ENCODE data around the gene LRSAM1.
"Not testable (repeated sequence)": the region's sequence is repeated elsewhere in the genome, so short reads cannot be mapped to it uniquely, and the experiment has no call there.

Gene LRSAM1

DNA sequence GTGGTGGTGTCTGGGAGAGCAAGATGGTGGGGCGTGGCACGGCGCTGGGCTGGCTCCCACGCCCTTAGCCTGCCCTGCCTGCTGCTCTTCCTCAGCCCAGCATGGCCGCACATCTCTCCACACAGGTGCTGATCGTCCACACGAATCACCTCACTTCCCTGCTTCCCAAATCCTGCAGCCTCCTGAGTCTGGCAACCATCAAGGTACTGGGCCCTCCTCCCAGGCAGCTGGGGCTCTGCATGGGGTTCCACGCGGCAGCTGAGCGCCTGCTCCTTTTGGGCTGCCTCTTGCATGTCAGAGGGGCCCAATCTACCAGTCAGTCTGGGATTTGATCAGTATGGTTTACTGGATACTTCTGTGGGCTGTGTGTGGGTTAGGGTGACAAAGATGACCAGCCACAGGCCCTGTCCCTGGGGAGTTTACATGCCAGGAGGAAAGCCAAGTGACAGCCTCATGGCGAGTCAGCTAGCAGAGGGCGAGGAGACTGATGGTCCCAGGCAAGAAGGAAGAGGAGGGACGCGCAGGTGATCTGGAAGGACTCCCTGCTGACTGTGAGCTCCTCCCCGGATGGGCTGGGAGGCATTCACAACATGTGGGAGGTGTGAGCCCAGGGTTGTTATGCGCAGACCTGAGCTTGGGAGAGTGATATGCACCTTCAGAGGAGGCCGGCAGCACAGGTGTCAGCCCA, 6.0 kb downstream of the LRSAM1 start:
- no peak for DNase-seq (ENCODE audit: low read depth, low spot score)

DNA sequence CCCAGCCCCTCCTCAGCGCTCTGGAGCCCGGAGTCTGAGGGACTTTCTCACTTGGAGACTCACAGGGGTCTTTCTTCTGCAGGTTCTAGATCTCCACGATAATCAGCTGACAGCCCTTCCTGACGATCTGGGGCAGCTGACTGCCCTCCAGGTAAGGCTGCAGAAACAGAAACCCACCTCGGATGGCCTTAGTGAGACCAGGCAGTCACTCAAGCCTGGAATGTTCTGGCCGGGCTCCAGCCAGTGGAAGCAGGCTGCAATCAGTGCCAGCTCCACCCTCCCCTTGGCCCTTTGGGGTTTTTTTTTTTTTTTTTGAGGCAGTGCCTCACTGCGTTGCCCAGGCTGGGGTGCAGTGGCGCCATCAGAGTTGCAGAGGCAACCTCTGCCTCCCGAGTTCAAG, 7.6 kb downstream of the LRSAM1 start:
- no peak for DNase-seq (ENCODE audit: low read depth, low spot score)

DNA sequence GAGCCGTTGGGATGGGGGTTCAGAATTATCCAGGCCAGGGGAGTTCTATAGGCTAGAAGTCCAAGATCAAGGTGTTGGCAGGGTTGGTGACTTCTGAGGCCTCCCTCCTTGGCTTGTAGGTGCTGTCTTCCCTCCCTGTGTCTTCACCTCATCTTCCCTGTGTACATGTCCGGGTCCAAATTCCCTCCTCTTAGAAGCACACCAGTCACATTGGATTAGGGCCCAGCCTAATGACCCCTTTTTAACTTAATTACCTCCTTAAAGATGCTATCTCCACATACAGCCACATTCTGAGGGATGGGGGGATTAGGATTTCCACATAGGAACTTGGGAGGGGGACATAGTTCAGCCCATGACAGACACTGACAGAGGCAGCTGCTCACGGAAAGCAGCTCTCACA, 12.1 kb downstream of the LRSAM1 start:
- DNase-seq (ENCODE audit: low read depth, low spot score), result no peak

DNA sequence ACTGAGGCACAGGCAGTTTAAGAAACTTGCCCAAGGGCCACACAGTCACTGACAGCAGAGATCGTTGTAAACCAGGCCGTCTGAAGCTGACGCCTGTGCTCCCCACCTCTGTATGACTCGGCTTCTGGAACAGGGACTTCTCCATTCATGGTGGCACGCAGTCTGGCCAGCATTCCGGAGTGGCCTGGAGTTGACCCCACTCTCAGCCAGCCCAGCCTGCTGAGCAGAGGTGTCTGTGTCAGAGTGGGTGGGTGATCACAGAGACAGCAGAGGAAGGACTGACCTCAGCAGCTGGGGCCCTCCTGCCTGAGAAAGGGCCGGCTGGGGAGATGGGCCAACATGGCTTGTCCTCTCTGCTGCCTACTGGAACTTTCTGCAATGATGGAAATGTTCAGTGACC, 12.6 kb downstream of the LRSAM1 start:
- no peak for DNase-seq (ENCODE audit: low read depth, low spot score)

DNA sequence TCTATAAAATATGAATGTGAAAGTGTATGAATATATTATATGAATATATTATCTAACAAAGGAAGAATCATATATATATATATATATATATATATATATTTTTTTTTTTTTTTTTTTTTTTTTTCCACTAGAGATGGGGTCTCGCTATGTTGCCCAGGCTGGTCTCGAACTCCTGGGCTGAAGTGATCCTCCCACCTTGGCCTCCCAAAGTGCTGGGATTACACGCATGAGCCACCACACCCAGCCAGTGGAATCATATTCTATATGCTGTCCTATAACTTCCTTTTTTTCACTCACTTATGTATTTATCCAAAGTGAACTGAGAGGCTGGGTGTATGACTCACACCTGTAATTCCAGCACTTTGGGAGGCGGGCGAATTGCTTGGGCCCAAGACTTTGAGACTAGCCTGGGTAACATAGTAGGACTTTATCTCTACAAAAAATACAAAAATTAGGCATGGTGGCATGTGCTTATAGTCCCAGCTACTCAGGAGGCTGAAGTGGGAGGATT, 15.2 kb downstream of the LRSAM1 start:
- DNase-seq (ENCODE audit: low read depth, low spot score), result not testable (repeated sequence)

DNA sequence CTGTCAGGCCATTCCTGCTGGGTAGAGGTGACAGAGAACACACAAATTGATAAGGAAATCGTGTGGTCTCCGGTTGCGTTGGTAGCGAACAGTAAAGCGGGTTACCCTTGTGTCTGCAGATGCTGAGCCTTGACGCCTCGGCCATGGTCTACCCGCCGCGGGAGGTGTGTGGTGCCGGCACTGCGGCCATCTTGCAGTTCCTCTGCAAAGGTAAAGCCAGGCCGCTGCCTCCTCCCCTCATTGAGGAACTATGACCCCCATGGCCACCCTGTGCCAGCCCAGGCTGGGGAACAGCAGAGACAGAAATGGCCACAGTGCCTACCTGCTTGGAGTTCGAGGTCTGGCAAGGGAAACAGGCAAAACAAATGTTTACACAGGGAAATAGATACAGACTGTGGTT, 16.3 kb downstream of the LRSAM1 start:
- no peak for DNase-seq (ENCODE audit: low read depth, low spot score)

DNA sequence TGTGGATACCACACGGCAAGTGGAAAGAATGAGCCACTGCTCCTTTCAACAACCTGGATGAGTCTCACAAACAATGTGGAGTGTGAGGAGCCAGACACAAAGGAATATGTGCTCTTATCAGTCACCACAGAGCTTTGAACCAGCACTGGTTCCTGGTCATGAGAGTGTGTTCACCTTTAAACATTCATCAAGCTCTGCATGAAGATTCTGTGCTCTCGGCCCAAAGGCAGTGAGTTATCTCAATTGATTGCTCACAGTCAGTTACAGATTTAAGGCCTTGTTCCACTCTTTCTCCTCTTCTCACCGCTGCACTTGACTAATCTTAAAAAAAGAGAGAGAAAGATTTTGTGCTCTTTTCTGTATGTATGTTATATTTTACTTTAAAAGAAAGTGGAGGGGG, 19.4 kb downstream of the LRSAM1 start:
- no peak for DNase-seq (ENCODE audit: low read depth, low spot score)

DNA sequence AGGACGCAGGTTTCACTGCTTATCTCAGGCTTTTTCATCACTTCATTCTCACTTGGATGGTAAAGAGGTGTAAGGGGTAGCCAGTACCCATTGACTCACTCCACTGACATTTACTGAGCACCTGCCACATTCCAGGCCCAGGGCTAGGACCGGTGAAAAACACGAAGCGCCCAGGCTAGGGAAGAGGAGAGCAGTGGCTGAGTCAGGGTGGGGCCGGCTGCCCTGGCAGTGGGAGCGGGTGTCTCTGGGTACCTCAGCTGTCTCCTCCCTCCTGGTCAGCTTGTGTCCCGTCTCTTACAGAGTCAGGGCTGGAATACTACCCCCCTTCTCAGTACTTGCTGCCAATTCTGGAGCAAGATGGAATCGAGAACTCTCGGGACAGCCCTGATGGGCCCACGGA, 22.2 kb downstream of the LRSAM1 start:
- no peak for DNase-seq (ENCODE audit: low read depth, low spot score)

DNA sequence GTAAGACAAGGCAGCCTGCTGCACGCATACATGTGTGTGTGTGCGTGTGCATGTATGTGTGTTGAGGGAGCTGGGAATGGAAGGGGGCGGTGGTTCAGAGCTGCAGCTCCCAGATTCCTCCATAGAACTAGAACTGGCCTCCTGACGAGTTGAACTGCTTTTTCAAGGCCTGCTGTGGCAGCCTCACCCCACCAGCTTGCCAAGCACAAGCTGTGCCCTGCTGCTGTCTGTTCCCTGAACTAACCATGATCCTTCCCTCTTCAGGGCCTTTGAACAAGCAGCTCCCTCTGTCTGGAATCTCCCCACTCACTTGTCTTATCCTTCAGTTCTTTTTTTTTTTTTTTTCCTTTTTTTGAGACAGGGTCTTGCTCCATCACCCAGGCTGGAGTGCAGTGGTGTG, 22.6 kb downstream of the LRSAM1 start:
- no peak for DNase-seq (ENCODE audit: low read depth, low spot score)

DNA sequence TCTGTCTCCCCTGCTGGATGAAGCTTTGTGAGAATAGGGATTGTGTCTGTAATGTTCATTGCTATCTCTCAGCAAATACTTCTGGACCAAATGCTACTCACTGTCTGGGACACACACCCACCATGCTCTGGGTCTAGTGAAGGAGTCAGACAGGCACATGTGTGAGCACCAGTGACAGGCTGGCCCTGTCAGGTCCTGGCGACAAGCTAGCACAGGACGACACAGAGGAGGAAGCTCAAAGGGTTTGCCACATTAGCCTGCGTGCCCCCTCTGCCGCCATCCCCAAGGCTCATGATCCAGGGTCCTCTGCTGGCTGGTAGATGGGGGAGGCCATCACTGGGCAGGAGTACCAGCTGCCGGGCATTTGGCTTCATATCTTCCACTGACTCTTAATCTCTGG, 23.3 kb downstream of the LRSAM1 start:
- DNase-seq (ENCODE audit: low read depth, low spot score), result no peak

DNA sequence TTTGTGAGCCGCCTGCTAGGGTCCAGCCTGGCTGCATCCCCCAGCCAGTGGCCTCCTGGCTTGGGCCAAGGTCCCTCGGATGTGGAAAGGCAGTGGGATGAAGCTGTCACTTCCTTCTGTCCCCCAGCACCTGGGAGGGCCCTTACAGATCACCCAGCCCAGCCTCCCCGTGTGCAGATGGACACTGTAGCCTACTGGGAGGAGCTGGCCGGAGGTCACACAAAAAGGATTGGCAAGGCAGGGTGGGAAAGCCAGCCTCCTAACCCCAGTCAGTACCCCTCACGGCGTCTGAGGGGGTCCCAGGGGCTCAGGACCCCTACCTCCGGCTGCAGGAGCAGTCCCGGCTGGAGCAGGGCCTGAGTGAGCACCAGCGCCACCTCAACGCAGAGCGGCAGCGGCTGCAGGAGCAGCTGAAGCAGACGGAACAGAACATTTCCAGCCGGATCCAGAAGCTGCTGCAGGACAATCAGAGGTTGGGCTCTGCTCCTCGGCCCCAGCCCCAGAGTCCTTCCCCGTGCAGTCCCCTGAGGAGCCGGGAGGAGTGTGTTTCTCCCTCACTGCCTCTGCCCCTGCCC, 28.3 kb downstream of the LRSAM1 start:
- no peak for DNase-seq (ENCODE audit: low read depth, low spot score)

DNA sequence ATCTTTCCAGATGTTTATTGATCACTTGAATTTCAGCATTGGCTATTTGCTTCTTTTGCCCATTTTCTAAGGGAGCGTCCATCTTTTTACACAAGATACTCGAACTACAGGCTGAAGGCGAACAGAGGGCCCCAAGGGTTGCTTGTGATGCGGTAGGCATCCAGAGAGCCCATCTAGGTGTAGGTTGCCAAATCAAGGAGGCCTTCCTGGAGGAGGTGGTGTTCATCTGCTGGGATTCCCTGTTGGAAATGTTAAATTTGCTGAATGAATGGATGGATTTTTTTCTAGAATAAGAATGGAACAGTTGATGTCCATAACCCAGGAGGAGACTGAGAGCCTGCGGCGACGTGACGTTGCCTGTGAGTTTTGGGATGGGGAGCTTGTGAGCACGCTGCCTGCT, 31.4 kb downstream of the LRSAM1 start:
- no peak for DNase-seq (ENCODE audit: low read depth, low spot score)

DNA sequence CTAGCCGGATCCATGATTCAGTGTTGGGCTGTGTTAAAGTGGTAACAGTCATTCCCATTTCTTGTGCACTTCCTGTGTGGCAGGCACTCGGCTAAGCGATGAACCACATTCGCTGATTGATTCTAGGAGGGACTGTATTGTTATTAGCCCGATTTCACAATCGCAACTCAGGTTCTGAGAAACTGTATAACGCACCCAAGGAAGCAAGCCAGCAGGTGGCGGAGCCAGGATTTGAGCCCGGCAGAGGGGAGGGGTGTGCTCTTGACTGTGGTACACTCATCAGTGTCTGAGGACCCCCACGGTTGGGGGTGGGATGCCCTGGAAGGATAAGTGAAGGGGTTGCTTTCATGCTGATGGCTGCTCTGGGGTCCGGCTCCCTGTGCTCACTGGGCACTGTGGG, 34.7 kb downstream of the LRSAM1 start:
- DNase-seq (ENCODE audit: low read depth, low spot score), result no peak

DNA sequence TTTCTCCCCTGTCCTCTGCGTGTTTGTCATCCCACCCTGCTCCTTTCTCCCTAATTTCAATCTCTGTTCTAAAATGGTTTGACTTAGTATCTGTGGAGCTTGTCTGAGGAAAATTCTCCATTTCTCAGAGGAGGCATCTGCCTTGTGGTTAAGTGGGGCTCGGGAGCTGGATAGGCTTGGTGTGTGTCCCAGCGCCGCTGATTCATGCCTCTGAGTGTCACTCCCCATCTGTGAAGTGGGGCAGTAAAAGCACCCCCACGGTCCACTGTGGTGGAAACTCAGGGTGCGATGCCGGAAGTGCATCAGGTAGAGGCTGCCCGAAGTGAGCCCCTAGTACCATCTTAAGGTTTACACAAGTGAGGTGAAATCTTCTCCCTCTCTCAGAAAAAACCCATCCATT, 37.6 kb downstream of the LRSAM1 start:
- no peak for DNase-seq (ENCODE audit: low read depth, low spot score)

DNA sequence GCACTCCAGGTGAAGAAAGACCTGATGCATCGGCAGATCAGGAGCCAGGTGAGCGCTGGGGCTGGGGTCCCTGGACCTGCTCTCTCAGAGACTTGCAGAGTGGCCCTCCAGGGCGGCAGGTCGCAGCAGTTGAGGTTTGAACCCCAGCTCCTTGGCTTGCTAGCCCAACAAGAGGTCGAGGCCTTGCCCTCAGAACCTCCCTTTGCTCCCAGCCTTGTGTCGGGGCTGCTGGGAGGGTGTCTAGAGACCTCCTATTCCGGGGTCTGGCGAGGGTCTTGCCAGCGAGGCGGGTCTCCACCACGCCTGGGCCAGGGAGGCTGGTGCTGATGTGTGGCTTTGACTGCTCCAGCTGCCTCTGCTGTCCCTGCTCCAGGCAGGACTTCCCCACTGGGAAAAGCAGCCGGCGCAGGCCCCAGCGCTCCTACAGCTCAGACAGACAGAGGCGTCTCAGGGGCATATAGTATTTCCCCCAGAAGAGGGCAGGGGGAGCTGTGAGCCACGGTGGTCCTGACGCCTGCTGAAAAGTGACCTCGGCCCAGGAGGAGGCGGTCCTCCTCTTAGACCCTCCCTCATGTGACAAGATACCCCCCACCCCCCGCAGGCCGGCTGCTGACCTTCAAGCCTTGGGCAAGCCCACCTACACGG, 38.3 kb downstream of the LRSAM1 start:
- no peak for DNase-seq (ENCODE audit: low read depth, low spot score)

DNA sequence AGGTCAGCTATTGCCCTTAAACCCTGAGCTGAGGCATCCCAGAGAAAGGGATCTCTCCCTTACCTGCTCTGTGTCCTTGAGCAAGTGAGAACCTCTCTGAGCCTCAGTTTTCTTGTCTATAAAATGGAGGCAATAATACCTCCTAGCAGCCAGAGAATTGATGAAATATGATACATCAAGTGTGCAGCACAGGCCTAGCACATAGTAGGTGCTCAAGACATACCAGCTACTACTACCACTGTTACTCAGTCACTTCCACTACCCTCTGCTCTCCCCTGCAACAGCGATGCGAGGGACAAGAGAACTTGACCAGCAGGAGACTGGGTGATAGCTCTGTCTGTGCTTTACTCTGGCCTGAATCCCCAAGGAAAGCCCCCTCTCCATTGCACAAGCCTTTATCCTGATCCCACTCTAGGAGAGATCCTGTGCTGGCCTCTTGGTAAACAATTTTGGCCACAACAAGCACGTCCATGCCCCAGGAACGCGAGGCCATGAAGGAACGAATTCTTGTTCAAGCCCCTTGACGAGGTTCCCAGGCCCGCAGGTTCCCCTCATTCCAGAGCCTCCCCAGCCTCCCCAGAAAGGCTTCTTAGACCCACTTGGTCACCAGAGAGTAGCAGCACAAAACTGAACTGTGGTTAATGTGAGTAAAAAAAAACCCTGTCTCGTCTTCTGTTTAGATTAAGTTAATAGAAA, 39.4 kb downstream of the LRSAM1 start:
- DNase-seq (ENCODE audit: low read depth, low spot score), result no peak

DNA sequence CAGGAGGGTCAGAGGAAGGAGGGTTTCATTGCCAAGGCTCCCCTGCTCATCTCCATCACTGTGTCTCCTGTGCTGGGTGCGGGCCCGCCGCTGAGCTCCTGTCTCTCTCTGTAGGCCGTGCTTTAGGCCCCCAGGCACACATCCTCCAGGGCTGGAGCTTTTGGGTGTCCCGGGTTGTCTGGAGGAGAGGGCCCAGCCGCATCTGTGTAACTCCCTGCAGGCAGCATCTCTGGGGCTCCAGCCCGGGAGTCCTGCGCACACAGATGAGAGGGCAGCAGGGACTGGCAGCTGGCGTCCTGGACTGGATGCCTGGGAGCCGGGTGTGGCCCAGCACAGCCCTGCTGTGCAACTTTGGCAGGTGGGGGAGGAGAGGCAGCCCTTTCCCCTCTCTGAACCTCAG, 40.2 kb downstream of the LRSAM1 start:
- no peak for DNase-seq (ENCODE audit: low read depth, low spot score)

DNA sequence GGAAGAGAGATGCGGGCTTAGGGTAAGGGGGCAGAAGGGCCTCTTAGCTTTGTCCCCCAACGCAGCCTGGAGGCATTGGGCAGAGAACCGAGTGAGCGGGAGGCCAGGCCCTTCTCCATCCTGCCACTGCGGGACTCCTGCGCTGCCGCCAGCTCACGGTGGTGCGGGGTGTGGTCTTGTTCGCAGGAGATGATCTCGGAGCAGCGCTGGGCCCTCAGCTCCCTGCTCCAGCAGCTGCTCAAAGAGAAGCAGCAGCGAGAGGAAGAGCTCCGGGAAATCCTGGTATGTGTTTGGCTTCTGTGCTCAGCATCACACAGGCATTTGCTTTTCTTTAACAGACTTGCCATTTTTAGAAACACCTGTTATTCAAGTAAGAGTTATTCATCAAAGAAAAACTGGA, 41.3 kb downstream of the LRSAM1 start:
- no peak for DNase-seq (ENCODE audit: low read depth, low spot score)

DNA sequence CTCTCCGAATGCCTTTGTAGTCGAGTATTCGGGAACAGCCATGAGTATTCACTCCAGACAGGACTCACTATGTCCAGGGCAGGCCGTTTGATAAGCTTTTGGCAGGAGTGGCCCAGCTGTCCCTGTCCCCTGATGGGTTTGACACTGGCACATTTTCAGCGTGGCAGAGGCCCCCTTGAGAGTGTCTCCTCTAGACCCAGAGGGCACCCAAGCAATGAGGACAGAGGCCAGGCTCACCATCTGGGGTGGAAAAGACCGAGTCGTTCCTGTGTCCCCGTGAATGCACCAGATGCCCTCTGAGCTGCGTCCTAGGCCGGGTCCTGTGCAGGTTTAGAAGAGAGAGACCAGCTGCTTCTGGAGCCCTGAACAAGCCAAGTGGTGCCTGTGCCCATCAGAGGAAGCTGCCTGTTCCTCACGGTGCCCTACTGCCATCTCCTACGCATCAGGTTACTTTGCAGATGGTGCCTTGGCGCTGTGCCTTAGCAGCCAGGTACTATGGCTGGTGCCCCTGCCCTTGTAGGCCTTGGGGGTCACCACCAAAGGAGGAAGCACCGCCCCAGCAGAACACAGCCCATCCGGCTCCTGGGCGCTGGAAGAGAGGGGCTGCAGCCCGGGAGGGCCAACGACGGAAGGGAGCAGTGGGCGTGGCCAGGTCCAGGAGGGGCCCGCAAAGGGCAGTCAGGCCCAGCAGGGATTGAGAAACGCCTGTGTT, 42.4 kb downstream of the LRSAM1 start:
- DNase-seq (ENCODE audit: low read depth, low spot score), result no peak

DNA sequence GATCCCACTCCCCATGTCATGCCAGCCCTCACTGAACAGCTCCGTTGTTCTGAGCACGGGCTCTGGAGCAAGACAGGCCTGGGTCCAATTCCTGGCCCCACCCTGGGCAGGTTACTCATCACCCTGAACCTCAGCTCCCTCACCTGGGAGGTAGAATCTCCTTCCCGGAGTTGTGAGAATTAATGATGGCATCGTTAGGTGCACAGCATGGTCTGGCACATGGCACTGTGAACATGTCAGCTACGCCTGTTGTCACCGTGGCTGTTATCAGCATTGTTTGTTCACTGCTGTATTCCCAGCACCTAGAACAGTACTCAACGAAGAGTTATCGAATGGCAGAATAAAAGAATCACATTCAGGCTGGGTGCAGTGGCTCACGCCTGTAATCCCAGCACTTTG, 43.0 kb downstream of the LRSAM1 start:
- no peak for DNase-seq (ENCODE audit: low read depth, low spot score)

DNA sequence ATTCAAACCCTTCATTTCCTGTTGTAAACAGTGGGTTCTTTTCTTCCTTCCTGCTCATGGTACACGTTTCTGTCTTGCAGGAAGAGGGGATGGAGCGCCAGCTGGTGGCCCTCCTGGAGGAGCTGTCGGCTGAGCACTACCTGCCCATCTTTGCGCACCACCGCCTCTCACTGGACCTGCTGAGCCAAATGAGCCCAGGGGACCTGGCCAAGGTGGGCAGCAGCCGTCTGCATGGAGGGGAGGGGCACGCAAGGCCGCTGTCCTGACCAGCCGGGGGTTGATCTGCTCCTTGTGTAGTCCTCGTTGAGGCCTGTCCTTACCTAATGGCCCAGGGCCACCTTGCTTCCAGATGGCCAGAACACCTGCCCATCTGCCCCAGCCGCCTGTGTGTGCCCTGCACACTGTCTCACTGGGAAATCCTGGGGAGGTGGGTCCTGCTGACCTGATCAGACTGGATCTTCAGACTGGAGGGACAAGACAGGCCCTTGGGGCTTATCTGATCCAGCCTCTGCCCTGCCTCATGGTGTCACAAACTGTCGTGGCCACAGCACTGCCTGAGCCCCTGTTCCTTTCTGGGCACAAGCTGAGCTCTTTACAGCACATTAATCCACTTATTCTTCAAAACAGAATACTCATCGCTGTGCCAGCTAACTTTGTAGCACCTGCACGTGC, 44.7 kb downstream of the LRSAM1 start:
- DNase-seq (ENCODE audit: low read depth, low spot score), result no peak

Measured in brain pericyte (primary cell).